Measurements from ENCODE around the gene ASMTL.
"Not testable (repeated sequence)": the region's sequence is repeated elsewhere in the genome, so short reads cannot be mapped to it uniquely, and the experiment has no call there.

The ASMTL gene

GRCh38 chrX:1477229-1477628 is 24.5 kb upstream of the ASMTL start:
- TF ChIP-seq CTCF (IDR thresholded peaks at IDR 0.05; ENCODE audit: insufficient read depth, low read length, poor library complexity, severe bottlenecking), result no peak
- TF ChIP-seq EZH2phosphoT487 (conservative IDR thresholded peaks at IDR 0.05; ENCODE audit: low read length), result no peak
- Histone ChIP-seq H3K9me2 (replicated peaks; ENCODE audit: insufficient read depth, low read length) (no peaks in the 10 kb centered on the region), H3K9me3 (ENCODE audit: insufficient read depth, low read length) (no peaks in the 10 kb centered on the region), H3K4me2 (ENCODE audit: low read depth, low read length, poor library complexity, severe bottlenecking) (no peak overlapping the region), H4K20me1 (ENCODE audit: low read depth, low read length) (no peaks in the 10 kb centered on the region), H2AFZ (ENCODE audit: low read depth, low read length, severe bottlenecking) (no peak overlapping the region), H3K27me3 (ENCODE audit: low read length) (no peaks in the 10 kb centered on the region), H3K27ac (ENCODE audit: low read depth, low read length) (peak overlapping the region; percentile 100; the same call in 1 of the 2 replicates), H3K36me3 (ENCODE audit: low read length) (peaks cover 11% of the 10 kb centered on the region), H3F3A (ENCODE audit: insufficient read depth) (peaks cover 40% of the 10 kb centered on the region), H3K4me3 (ENCODE audit: insufficient read depth, low read length, poor library complexity, severe bottlenecking) (no peak overlapping the region), H3K79me2 (ENCODE audit: insufficient read depth, low read length) (peaks cover 40% of the 10 kb centered on the region), H3K9ac (ENCODE audit: low read length) (no peak overlapping the region)

GRCh38 chrX:1476682-1477081 is 24.0 kb upstream of the ASMTL start:
- H3K36me3 ChIP-seq (ENCODE audit: low read length), result peaks cover 11% of the 10 kb centered on the region

GRCh38 chrX:1475881-1476280 is 23.2 kb upstream of the ASMTL start:
- Histone ChIP-seq H3K4me3 (ENCODE audit: insufficient read depth, low read length, poor library complexity, severe bottlenecking) (no peak overlapping the region), H3K36me3 (ENCODE audit: low read length) (peaks cover 11% of the 10 kb centered on the region), H3K79me2 (ENCODE audit: insufficient read depth, low read length) (peaks cover 44% of the 10 kb centered on the region), H3K9me2 (replicated peaks; ENCODE audit: insufficient read depth, low read length) (no peaks in the 10 kb centered on the region), H3K27ac (ENCODE audit: low read depth, low read length) (no peak overlapping the region), H3K9me3 (ENCODE audit: insufficient read depth, low read length) (no peaks in the 10 kb centered on the region), H3K9ac (ENCODE audit: low read length) (no peak overlapping the region), H2AFZ (ENCODE audit: low read depth, low read length, severe bottlenecking) (no peak overlapping the region), H3K27me3 (ENCODE audit: low read length) (no peaks in the 10 kb centered on the region), H3K4me2 (ENCODE audit: low read depth, low read length, poor library complexity, severe bottlenecking) (no peak overlapping the region), H4K20me1 (ENCODE audit: low read depth, low read length) (no peaks in the 10 kb centered on the region), H3F3A (ENCODE audit: insufficient read depth) (peaks cover 39% of the 10 kb centered on the region)
- no peak for TF ChIP-seq EZH2phosphoT487 (conservative IDR thresholded peaks at IDR 0.05; ENCODE audit: low read length)

More at GRCh38 chrX:1476682-1477081, 24.0 kb upstream of the ASMTL start:
- no peaks in the 10 kb centered on the region for H3K27me3 ChIP-seq (ENCODE audit: low read length)
- no peak overlapping the region for H3K9ac ChIP-seq (ENCODE audit: low read length)
- TF ChIP-seq CTCF (IDR thresholded peaks at IDR 0.05; ENCODE audit: insufficient read depth, low read length, poor library complexity, severe bottlenecking), result no peak
- TF ChIP-seq EZH2phosphoT487 (conservative IDR thresholded peaks at IDR 0.05; ENCODE audit: low read length), result no peak
- H3K79me2 ChIP-seq (ENCODE audit: insufficient read depth, low read length), result peaks cover 40% of the 10 kb centered on the region
- no peak overlapping the region for H3K4me2 ChIP-seq (ENCODE audit: low read depth, low read length, poor library complexity, severe bottlenecking)
- H3F3A ChIP-seq (ENCODE audit: insufficient read depth), result peaks cover 40% of the 10 kb centered on the region
- H2AFZ ChIP-seq (ENCODE audit: low read depth, low read length, severe bottlenecking), result no peak overlapping the region
- H3K9me2 ChIP-seq (replicated peaks; ENCODE audit: insufficient read depth, low read length), result no peaks in the 10 kb centered on the region
- H3K9me3 ChIP-seq (ENCODE audit: insufficient read depth, low read length), result no peaks in the 10 kb centered on the region
- H3K4me3 ChIP-seq (ENCODE audit: insufficient read depth, low read length, poor library complexity, severe bottlenecking), result no peak overlapping the region
- H3K27ac ChIP-seq (ENCODE audit: low read depth, low read length), result no peak overlapping the region
- no peaks in the 10 kb centered on the region for H4K20me1 ChIP-seq (ENCODE audit: low read depth, low read length)

GRCh38 chrX:1475481-1475880 is 22.8 kb upstream of the ASMTL start:
- H2AFZ ChIP-seq (ENCODE audit: low read depth, low read length, severe bottlenecking), result no peak overlapping the region
- peaks cover 11% of the 10 kb centered on the region for H3K36me3 ChIP-seq (ENCODE audit: low read length)
- H3K9me2 ChIP-seq (replicated peaks; ENCODE audit: insufficient read depth, low read length), result no peaks in the 10 kb centered on the region
- peaks cover 44% of the 10 kb centered on the region for H3K79me2 ChIP-seq (ENCODE audit: insufficient read depth, low read length)
- H3K9me3 ChIP-seq (ENCODE audit: insufficient read depth, low read length), result no peaks in the 10 kb centered on the region
- no peaks in the 10 kb centered on the region for H3K27me3 ChIP-seq (ENCODE audit: low read length)
- no peak overlapping the region for H3K27ac ChIP-seq (ENCODE audit: low read depth, low read length)
- no peak overlapping the region for H3K4me3 ChIP-seq (ENCODE audit: insufficient read depth, low read length, poor library complexity, severe bottlenecking)
- no peak overlapping the region for H3K9ac ChIP-seq (ENCODE audit: low read length)
- peaks cover 43% of the 10 kb centered on the region for H3F3A ChIP-seq (ENCODE audit: insufficient read depth)
- no peak overlapping the region for H3K4me2 ChIP-seq (ENCODE audit: low read depth, low read length, poor library complexity, severe bottlenecking)
- H4K20me1 ChIP-seq (ENCODE audit: low read depth, low read length), result no peaks in the 10 kb centered on the region
- TF ChIP-seq EZH2phosphoT487 (conservative IDR thresholded peaks at IDR 0.05; ENCODE audit: low read length) (no peak), CTCF (IDR thresholded peaks at IDR 0.05; ENCODE audit: insufficient read depth, low read length, poor library complexity, severe bottlenecking) (no peak)

- H3K4me3 ChIP-seq (ENCODE audit: insufficient read depth, low read length, poor library complexity, severe bottlenecking); H3K27ac ChIP-seq (ENCODE audit: low read depth, low read length); H4K20me1 ChIP-seq (ENCODE audit: low read depth, low read length); H3K9ac ChIP-seq (ENCODE audit: low read length); H3K9me2 ChIP-seq (replicated peaks; ENCODE audit: insufficient read depth, low read length); H3K4me2 ChIP-seq (ENCODE audit: low read depth, low read length, poor library complexity, severe bottlenecking); H3K36me3 ChIP-seq (ENCODE audit: low read length); H3K9me3 ChIP-seq (ENCODE audit: insufficient read depth, low read length); H2AFZ ChIP-seq (ENCODE audit: low read depth, low read length, severe bottlenecking); H3K27me3 ChIP-seq (ENCODE audit: low read length): not testable (repeated sequence)
- Histone ChIP-seq H3F3A (ENCODE audit: insufficient read depth) (peaks cover 45% of the 10 kb centered on the region), H3K79me2 (ENCODE audit: insufficient read depth, low read length) (peaks cover 37% of the 10 kb centered on the region)
Measured at GRCh38 chrX:1474593-1474992, 21.9 kb upstream of the ASMTL start.

All from SU-DHL-6 (cell line).